ENCODE measurements around the gene SLX4IP.

DNA sequence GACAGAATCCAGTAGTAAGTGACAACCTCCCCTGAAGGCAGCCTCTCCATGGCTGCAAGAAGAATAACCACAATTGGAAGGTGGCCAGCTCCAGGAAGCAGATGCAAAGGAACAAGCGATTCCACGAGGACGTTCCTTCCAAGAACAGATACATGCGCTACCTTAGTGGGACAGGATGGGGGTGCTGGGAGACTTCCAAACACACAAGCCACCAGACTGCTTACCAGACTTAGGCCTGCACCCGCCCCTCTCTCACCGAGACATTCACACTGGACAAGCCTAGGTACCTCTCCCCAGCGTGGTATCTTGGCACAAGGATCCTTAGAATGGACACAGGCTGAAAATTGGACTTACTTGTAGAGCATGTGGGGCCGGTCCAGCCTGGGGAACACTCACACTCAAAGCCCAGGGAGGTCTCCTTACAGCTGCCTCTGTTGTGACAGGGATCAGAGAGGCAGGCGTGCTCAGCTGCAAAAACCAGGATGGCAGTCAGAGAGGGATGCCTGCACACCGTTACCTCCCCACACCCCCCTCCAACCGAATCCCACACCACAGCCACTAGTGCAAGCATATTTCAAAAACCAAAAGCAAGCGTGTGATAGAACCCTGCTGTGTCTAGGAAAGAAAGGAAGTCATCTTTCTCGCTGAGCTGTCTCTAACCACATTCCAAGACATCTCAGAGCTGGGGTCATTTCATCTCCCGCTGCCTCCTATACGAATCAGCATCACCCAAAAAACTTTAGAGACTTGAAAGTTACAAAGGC lies 216.3 kb downstream of the SLX4IP start:
- TF ChIP-seq, protein P1, sequence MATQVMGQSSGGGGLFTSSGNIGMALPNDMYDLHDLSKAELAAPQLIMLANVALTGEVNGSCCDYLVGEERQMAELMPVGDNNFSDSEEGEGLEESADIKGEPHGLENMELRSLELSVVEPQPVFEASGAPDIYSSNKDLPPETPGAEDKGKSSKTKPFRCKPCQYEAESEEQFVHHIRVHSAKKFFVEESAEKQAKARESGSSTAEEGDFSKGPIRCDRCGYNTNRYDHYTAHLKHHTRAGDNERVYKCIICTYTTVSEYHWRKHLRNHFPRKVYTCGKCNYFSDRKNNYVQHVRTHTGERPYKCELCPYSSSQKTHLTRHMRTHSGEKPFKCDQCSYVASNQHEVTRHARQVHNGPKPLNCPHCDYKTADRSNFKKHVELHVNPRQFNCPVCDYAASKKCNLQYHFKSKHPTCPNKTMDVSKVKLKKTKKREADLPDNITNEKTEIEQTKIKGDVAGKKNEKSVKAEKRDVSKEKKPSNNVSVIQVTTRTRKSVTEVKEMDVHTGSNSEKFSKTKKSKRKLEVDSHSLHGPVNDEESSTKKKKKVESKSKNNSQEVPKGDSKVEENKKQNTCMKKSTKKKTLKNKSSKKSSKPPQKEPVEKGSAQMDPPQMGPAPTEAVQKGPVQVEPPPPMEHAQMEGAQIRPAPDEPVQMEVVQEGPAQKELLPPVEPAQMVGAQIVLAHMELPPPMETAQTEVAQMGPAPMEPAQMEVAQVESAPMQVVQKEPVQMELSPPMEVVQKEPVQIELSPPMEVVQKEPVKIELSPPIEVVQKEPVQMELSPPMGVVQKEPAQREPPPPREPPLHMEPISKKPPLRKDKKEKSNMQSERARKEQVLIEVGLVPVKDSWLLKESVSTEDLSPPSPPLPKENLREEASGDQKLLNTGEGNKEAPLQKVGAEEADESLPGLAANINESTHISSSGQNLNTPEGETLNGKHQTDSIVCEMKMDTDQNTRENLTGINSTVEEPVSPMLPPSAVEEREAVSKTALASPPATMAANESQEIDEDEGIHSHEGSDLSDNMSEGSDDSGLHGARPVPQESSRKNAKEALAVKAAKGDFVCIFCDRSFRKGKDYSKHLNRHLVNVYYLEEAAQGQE (IDR thresholded peaks at IDR 0.05; ENCODE audit: insufficient read depth in 1 of 2, low read depth in 2 of 2, low read length in 2 of 2) = no peak
- no peak for TF ChIP-seq SIN3A (IDR thresholded peaks at IDR 0.05; ENCODE audit: borderline replicate concordance, insufficient read depth, low read length)
- no peak for TF ChIP-seq POLR2AphosphoS5 (IDR thresholded peaks at IDR 0.05; ENCODE audit: low read depth, low read length)
- TF ChIP-seq TAF1 (IDR thresholded peaks at IDR 0.05; ENCODE audit: borderline replicate concordance, insufficient read depth, low read length) = no peak
- no peak for TF ChIP-seq FOXP2 (optimal IDR thresholded peaks at IDR 0.05; ENCODE audit: borderline replicate concordance, extremely low read depth, extremely low read length, insufficient read depth)

Measured in PFSK-1 (cell line).